Subcutaneous adipose tissue (tissue), 4 donors: ENCODE data around the gene ZBTB45. TPM values are rescaled to one million over a fixed set of nuclear protein-coding genes. Genes with fewer than 3 reads are reported as not detected.

ENCODE experiments used
- CTCF ChIP-seq: fragments of 450-650 bp; IDR thresholded peaks from one replicate; pipeline ENCODE4 v1.5.1; 2016; ENCODE audit warnings: low read depth, mild to moderate bottlenecking, control low read depth, antibody characterized with exemption, moderate library complexity
- total RNA-seq, 4 donors: library from RNA; depleted of rRNA; stranded (reverse); fragments of >200 nt; gene quantifications; one replicate each; pipeline ENCODE4 v1.1.0, GENCODE V29; 2016

Gene ZBTB45
- total RNA-seq, 4 donors from 2014 or later, result 5.5 to 10.2 (median 6.2) TPM

- no peak for TF ChIP-seq CTCF
Observed at GRCh38 chr19:58547323-58548312, 28.0 kb upstream of the ZBTB45 start.

DNA sequence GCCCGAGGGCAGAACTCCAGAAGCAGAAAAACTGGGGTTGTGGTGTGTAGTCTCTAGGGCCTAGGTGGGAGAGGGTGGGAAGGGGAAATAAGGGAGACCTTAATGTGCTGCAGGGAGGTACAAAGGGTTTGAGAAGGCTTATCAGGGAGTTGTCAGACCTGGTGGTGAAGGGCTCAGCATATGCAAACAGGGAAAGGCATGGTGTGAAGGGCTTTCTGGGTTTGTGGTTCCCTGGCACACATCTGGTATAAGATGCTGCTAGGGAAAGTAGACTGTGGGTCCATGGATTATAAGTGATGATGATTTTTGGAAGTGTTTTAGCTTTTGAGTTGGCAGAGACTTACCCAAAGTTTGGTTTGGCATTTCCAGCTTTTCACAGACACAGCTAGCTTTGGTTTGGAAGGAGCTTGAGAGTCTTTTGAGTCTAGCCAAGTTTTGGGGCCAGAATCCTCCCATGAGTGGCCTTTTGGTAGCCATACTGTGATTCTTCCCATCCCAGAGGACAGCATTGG is 26.5 kb upstream of the ZBTB45 start:
- no peak for TF ChIP-seq CTCF

GRCh38 chr19:58545286-58546018 is 25.8 kb upstream of the ZBTB45 start:
- TF ChIP-seq CTCF, result no peak

DNA sequence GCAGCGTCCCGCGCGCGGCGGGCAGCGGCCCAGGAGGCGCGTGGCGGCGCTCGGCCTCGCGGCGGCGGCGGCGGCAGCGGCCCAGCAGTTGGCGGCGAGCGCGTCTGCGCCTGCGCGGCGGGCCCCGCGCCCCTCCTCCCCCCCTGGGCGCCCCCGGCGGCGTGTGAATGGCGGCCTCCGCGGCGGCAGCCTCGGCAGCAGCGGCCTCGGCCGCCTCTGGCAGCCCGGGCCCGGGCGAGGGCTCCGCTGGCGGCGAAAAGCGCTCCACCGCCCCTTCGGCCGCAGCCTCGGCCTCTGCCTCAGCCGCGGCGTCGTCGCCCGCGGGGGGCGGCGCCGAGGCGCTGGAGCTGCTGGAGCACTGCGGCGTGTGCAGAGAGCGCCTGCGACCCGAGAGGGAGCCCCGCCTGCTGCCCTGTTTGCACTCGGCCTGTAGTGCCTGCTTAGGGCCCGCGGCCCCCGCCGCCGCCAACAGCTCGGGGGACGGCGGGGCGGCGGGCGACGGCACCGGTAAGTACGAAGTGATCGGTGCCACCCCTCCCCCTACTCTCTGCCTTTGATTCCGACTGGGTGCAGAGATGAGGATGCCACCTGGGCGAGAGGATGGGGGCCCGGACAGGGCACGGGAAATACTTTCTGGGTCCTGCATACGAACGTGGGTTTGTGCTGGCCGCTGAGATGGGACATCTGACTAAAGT is 25.1 kb upstream of the ZBTB45 start:
- no peak for TF ChIP-seq CTCF

DNA sequence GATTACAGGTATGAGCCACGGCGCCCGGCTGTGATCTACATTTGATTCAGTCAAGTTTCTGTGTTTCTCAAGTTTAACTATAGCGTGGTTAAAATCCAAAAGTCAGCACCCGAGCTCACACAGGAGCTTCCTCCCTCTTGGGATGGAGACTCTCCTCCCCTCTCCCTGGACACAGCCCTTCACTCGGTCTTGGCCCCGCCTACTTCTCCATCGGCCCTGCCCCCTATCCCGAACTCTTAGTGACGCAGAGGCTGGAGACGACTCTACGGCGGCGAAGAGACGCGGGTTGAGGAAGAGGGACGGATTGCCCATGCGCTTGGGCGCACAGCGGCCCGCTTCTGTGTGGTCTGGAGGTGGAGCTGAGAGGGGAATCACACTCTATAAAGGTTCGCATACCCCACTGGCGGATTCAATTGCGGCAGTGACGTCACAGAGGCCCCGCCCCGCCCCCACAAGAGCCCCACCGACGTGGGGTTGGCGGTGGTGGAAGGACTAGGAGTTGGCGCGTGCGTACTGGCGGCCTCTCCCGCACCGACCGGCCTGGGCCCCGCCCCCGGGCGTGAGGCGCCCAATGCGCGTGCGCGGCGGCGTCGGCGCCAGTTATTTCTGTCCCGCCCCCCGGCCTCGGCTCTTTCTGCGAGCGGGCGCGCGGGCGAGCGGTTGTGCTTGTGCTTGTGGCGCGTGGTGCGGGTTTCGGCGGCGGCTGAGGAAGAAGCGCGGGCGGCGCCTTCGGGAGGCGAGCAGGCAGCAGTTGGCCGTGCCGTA is 24.4 kb upstream of the ZBTB45 start, which contains the start of gene TRIM28:
TSS of gene TRIM28 (plus strand) at position 239 of the 765 bp plus-strand sequence. CDS start 694 bp downstream, outside the sequence.
- TF ChIP-seq CTCF, result no peak

DNA sequence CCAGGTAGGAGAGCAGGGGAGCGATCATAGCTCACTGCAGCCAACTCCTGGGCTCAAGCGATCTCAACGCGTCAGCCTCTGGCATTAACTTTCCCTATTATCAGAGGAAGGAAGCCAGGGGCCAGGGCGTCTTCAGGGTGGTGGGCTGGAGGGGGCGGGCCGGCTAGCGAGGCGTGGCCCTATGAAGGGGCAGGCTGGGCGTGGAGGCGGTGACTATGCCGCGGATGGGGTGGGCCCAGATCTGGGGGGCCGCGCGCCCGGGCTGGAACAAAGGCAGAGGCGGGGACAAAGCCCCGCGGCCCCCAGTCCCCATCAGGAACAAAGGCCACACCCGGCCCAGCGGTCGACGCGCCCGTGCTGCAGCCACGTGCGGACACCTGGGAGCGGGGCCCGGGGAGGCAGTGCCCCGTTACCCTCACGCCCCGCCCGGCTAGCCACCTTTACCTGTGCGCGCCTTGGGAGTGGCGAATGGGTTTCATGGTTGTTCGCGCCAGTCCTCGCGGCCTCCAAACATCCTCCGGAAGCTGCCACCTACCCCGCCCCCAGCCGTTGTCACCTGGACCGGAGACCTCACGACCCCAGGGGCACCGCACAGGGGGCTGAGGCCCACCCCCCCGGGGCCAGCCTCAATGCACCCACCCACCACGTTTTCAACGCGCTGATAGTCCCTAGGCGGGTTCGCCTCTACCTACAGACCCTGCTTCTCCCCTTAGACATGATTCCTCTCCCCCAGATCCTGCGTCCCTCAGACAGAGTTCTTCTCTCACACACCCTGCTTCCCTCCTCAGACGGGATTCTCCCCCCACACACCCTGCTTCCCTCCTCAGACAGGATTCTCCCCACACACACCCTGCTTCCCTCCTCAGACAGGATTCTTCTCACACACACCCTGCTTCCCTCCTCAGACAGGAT is 18.9 kb upstream of the ZBTB45 start:
- TF ChIP-seq CTCF, result no peak
